Liver (tissue), 9 donors: ENCODE measurements around the gene RAB1A. TPM values are rescaled to one million over a fixed set of nuclear protein-coding genes. Genes with fewer than 3 reads are reported as not detected.

ENCODE experiments used
- DNase-seq: peaks from one replicate; pipeline ENCODE4 v3.0.0-alpha.2; 2017; ENCODE audit warnings: low spot score
- H3K27ac ChIP-seq, 2 donors: one replicate each; pipeline ENCODE4 v1.7.0; 2013; ENCODE audit warnings: inconsistent platforms in 2 of 2, low read length in 2 of 2, control low read depth in 1 of 2, low read depth in 1 of 2, mild to moderate bottlenecking in 1 of 2
- H3K27me3 ChIP-seq, 4 donors: one replicate each; pipeline versions ENCODE4 v1.6.1 to v1.7.0; 2013; ENCODE audit warnings: low read length in 3 of 4, inconsistent platforms in 1 of 4, mild to moderate bottlenecking in 1 of 4, moderate library complexity in 1 of 4; ENCODE audit not compliant: control insufficient read depth in 4 of 4, insufficient read depth in 4 of 4
- H3K36me3 ChIP-seq, 4 donors: one replicate each; pipeline versions ENCODE4 v1.6.1 to v1.7.0; 2013; ENCODE audit warnings: low read length in 3 of 4, mild to moderate bottlenecking in 3 of 4, low read depth in 1 of 4, moderate library complexity in 1 of 4; ENCODE audit not compliant: control insufficient read depth in 4 of 4, insufficient read depth in 3 of 4
- H3K4me1 ChIP-seq, 4 donors: one replicate each; pipeline versions ENCODE4 v1.6.1 to v1.7.0; 2013; ENCODE audit warnings: low read length in 3 of 4, mild to moderate bottlenecking in 3 of 4, moderate library complexity in 1 of 4; ENCODE audit not compliant: control insufficient read depth in 4 of 4, insufficient read depth in 4 of 4
- H3K4me3 ChIP-seq, 3 donors: one replicate each; pipeline versions ENCODE4 v1.6.1 to v1.7.0; 2013; ENCODE audit warnings: low read length in 3 of 3, control low read depth in 1 of 3, low read depth in 1 of 3, mild to moderate bottlenecking in 1 of 3
- H3K9ac ChIP-seq, 2 donors: one replicate each; pipeline ENCODE4 v1.7.0; 2013; ENCODE audit warnings: low read length in 2 of 2, mild to moderate bottlenecking in 2 of 2, moderate library complexity in 2 of 2, control low read depth in 1 of 2, low read depth in 1 of 2
- H3K9me3 ChIP-seq, 4 donors: one replicate each; pipeline versions ENCODE4 v1.6.1 to v1.7.0; 2013; ENCODE audit warnings: low read length in 3 of 4; ENCODE audit not compliant: control insufficient read depth in 4 of 4
- CTCF ChIP-seq: fragments of 150-350 bp; IDR thresholded peaks from 2 replicates; pipeline ENCODE4 v1.5.1; 2017; ENCODE audit warnings: improper control_type of control experiment, low read depth, low read length; ENCODE audit not compliant: missing input control
- EGR1 ChIP-seq, 2 donors: IDR thresholded peaks; 2 replicates each; pipeline ENCODE4 v1.6.1; 2016 to 2018; ENCODE audit warnings: antibody characterized with exemption in 2 of 2, low read depth in 2 of 2
- FOXA1 ChIP-seq: IDR thresholded peaks from 2 replicates; pipeline ENCODE4 v1.6.1; 2016; ENCODE audit warnings: antibody characterized with exemption
- FOXA2 ChIP-seq: IDR thresholded peaks from 2 replicates; pipeline ENCODE4 v1.6.1; 2016; ENCODE audit warnings: antibody characterized with exemption
- GABPA ChIP-seq, 2 donors: IDR thresholded peaks in 1 of 2; conservative IDR thresholded peaks in 1 of 2; 2 replicates each; pipeline ENCODE4 v1.6.1; 2016; ENCODE audit warnings: antibody characterized with exemption in 2 of 2, mild to moderate bottlenecking in 1 of 2, moderate library complexity in 1 of 2
- HNF4A ChIP-seq, 2 donors: conservative IDR thresholded peaks; 2 replicates each; pipeline ENCODE4 v1.6.1; 2016; ENCODE audit warnings: antibody characterized with exemption in 2 of 2, mild to moderate bottlenecking in 2 of 2
- HNF4G ChIP-seq: IDR thresholded peaks from 2 replicates; pipeline ENCODE4 v1.6.1; 2016; ENCODE audit warnings: antibody characterized with exemption
- JUND ChIP-seq, 2 donors: IDR thresholded peaks; 2 replicates each; pipeline ENCODE4 v1.6.1; 2016; ENCODE audit warnings: antibody characterized with exemption in 2 of 2
- MAX ChIP-seq: IDR thresholded peaks from 2 replicates; pipeline ENCODE4 v1.6.1; 2016; ENCODE audit warnings: antibody characterized with exemption
- NR2F2 ChIP-seq: IDR thresholded peaks from 2 replicates; pipeline ENCODE4 v1.6.1; 2016; ENCODE audit warnings: antibody characterized with exemption
- RAD21 ChIP-seq, 2 donors: IDR thresholded peaks; 2 replicates each; pipeline ENCODE4 v1.6.1; 2016; ENCODE audit warnings: antibody characterized with exemption in 2 of 2, mild to moderate bottlenecking in 2 of 2
- RXRA ChIP-seq, 2 donors: IDR thresholded peaks; 2 replicates each; pipeline ENCODE4 v1.6.1; 2017 to 2018; ENCODE audit warnings: antibody characterized with exemption in 2 of 2, mild to moderate bottlenecking in 1 of 2
- SP1 ChIP-seq: IDR thresholded peaks from 2 replicates; pipeline ENCODE4 v1.6.1; 2018; ENCODE audit warnings: antibody characterized with exemption, mild to moderate bottlenecking
- TAF1 ChIP-seq: conservative IDR thresholded peaks from 2 replicates; pipeline ENCODE4 v1.6.1; 2016; ENCODE audit warnings: antibody characterized with exemption, mild to moderate bottlenecking
- YY1 ChIP-seq: IDR thresholded peaks from 2 replicates; pipeline ENCODE4 v1.6.1; 2016; ENCODE audit warnings: antibody characterized with exemption, mild to moderate bottlenecking
- WGBS: extraction: QIAGEN DNeasy Blood & Tissue Kit; methylation state at CpG from one replicate; pipeline ENCODE4 v1.1.7; 2013; 5-methylcytosine and 5-hydroxymethylcytosine counted together
- polyA plus RNA-seq, 2 donors: library from polyadenylated mRNA; stranded (reverse) in 1 of 2; unstranded in 1 of 2; fragments of 200-250 nt in 1 of 2; fragments of >200 nt in 1 of 2; fragmentation: Nextera tagmentation in 1 of 2; extraction: Ambion mirVana in 1 of 2; gene quantifications; one replicate each; pipeline versions ENCODE4 v1.2.1 to v1.2.3, GENCODE V29; 2013 to 2015
- total RNA-seq, 2 donors: library from RNA; depleted of rRNA; stranded (reverse); fragments of >200 nt; gene quantifications; one replicate each; pipeline ENCODE4 v1.2.3, GENCODE V29; 2014
- TF ChIP-seq, protein P1 (sequence below): IDR thresholded peaks from 2 replicates; pipeline ENCODE4 v1.6.1; 2016; ENCODE audit warnings: antibody characterized with exemption
- TF ChIP-seq, protein P2 (sequence below): IDR thresholded peaks from 2 replicates; pipeline ENCODE4 v1.6.1; 2016; ENCODE audit warnings: antibody characterized with exemption, mild to moderate bottlenecking
- TF ChIP-seq, protein P3 (sequence below): IDR thresholded peaks from 2 replicates; pipeline ENCODE4 v1.6.1; 2016; ENCODE audit warnings: antibody characterized with exemption
- donor health status: healthy.
- donor health status: healthy.
- donor health status: healthy.
- donor health status: healthy.
- donor health status: healthy.

RAB1A gene
- total and polyA plus RNA-seq, 4 donors: 52.8 to 89.7 (median 77.8) TPM

- WGBS: 41% methylated on average over 1 of the region's 1 CpG
- H3K27me3 ChIP-seq: no peaks in the 10 kb centered on the region
- H3K36me3 ChIP-seq: no peaks in the 10 kb centered on the region
- peak overlapping the region; percentile 82 to 86 for H3K27ac ChIP-seq
- no peak overlapping the region for H3K9ac ChIP-seq
- TF ChIP-seq HNF4G (no peak), FOXA2 (no peak), NR2F2 (no peak), RXRA (IDR thresholded peaks at IDR 0.05) (peak; percentile 28 to 50), MAX (no peak), YY1 (peak; percentile 66), RAD21 (IDR thresholded peaks at IDR 0.05) (peak in 1 of 2 donors; percentile 12), SP1 (peak; percentile 46), TAF1 (no peak), CTCF (no peak), GABPA (IDR thresholded peaks at IDR 0.05 in 1 of 2, conservative IDR thresholded peaks at IDR 0.05 in 1 of 2) (no peak), HNF4A (conservative IDR thresholded peaks at IDR 0.05) (peak; percentile 26 to 38), JUND (IDR thresholded peaks at IDR 0.05) (no peak), EGR1 (IDR thresholded peaks at IDR 0.05; ENCODE audit: low read depth in 2 of 2) (no peak), FOXA1 (no peak)
- TF ChIP-seq, protein P1, sequence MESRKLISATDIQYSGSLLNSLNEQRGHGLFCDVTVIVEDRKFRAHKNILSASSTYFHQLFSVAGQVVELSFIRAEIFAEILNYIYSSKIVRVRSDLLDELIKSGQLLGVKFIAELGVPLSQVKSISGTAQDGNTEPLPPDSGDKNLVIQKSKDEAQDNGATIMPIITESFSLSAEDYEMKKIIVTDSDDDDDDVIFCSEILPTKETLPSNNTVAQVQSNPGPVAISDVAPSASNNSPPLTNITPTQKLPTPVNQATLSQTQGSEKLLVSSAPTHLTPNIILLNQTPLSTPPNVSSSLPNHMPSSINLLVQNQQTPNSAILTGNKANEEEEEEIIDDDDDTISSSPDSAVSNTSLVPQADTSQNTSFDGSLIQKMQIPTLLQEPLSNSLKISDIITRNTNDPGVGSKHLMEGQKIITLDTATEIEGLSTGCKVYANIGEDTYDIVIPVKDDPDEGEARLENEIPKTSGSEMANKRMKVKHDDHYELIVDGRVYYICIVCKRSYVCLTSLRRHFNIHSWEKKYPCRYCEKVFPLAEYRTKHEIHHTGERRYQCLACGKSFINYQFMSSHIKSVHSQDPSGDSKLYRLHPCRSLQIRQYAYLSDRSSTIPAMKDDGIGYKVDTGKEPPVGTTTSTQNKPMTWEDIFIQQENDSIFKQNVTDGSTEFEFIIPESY: no peak
- TF ChIP-seq, protein P2, sequence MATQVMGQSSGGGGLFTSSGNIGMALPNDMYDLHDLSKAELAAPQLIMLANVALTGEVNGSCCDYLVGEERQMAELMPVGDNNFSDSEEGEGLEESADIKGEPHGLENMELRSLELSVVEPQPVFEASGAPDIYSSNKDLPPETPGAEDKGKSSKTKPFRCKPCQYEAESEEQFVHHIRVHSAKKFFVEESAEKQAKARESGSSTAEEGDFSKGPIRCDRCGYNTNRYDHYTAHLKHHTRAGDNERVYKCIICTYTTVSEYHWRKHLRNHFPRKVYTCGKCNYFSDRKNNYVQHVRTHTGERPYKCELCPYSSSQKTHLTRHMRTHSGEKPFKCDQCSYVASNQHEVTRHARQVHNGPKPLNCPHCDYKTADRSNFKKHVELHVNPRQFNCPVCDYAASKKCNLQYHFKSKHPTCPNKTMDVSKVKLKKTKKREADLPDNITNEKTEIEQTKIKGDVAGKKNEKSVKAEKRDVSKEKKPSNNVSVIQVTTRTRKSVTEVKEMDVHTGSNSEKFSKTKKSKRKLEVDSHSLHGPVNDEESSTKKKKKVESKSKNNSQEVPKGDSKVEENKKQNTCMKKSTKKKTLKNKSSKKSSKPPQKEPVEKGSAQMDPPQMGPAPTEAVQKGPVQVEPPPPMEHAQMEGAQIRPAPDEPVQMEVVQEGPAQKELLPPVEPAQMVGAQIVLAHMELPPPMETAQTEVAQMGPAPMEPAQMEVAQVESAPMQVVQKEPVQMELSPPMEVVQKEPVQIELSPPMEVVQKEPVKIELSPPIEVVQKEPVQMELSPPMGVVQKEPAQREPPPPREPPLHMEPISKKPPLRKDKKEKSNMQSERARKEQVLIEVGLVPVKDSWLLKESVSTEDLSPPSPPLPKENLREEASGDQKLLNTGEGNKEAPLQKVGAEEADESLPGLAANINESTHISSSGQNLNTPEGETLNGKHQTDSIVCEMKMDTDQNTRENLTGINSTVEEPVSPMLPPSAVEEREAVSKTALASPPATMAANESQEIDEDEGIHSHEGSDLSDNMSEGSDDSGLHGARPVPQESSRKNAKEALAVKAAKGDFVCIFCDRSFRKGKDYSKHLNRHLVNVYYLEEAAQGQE: no peak
- TF ChIP-seq, protein P3, sequence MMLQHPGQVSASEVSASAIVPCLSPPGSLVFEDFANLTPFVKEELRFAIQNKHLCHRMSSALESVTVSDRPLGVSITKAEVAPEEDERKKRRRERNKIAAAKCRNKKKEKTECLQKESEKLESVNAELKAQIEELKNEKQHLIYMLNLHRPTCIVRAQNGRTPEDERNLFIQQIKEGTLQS: peak; percentile 97
- H3K4me1 ChIP-seq: peaks cover 0 to 8% (median 2%) of the 10 kb centered on the region in 4 donors
- no peaks in the 10 kb centered on the region for H3K9me3 ChIP-seq
- DNase-seq: no peak
- H3K4me3 ChIP-seq: no peak overlapping the region
Measured at GRCh38 chr2:65136253-65136652, 6.3 kb upstream of the RAB1A start.
